Fibroblast of pulmonary artery (primary cell): ENCODE data around the gene OR6X1.

Experiments used
- DNase-seq: peaks from one replicate; pipeline ENCODE4 v3.0.0-alpha.2; 2010; ENCODE audit warnings: low read depth
- H3K4me3 ChIP-seq: replicated peaks from 2 replicates; pipeline ENCODE4 v1.5.1; 2011; ENCODE audit warnings: low read depth, mild to moderate bottlenecking, control low read depth, low read length, moderate library complexity
- CTCF ChIP-seq: IDR thresholded peaks from 2 replicates; pipeline ENCODE4 v1.5.1; 2011; ENCODE audit warnings: mild to moderate bottlenecking, control low read depth, low read length, inconsistent platforms; ENCODE audit errors: missing control alignments

Gene OR6X1

GRCh38 chr11:123773026-123773425 lies 18.7 kb upstream of the OR6X1 start:
- no peak overlapping the region for H3K4me3 ChIP-seq
- DNase-seq = no peak
- TF ChIP-seq CTCF = no peak

GRCh38 chr11:123771664-123772063 lies 17.3 kb upstream of the OR6X1 start:
- no peak for DNase-seq
- no peak for TF ChIP-seq CTCF
- no peak overlapping the region for H3K4me3 ChIP-seq

DNA sequence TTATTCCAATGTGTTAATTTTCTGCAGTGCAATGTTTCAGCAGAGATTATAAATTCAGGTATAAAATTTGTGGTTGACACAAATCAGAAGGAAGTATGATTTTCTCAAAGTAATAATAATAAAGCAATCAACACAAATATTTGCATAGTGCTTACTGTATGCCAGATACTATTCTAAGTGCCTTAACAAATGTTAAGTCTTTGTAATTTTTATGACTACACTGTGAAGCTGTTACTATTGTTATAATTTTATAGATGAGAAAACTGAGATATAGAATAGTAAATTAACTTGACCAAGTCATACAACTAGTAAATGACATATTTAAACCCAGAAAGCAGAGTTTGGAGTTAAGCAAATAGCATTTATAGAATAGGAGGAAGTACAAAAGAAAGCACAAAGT lies 16.4 kb upstream of the OR6X1 start:
- TF ChIP-seq CTCF = no peak
- H3K4me3 ChIP-seq = no peak overlapping the region
- no peak for DNase-seq

GRCh38 chr11:123765601-123766000 lies 11.3 kb upstream of the OR6X1 start:
- no peak for TF ChIP-seq CTCF
- no peak for DNase-seq
- no peak overlapping the region for H3K4me3 ChIP-seq

DNA sequence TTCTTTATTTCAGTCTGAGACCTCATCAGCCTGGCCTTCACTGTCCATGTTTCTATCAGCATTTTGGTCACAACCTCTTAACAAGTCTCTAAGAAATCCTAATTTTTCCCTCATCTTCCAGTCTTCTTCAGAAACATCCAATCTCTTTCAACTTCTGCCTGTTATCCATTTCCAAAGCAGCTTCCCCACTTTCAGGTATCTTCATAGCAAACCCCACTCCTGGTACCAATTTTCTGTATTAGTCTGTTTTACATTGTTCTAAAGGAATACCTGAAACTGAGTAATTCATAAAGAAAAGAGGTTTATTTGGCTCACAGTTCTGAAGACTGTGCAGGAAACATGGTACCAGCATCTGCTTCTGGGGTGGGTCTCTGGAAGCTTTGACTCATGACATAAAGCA lies 8.1 kb upstream of the OR6X1 start:
- no peak for DNase-seq
- no peak for TF ChIP-seq CTCF
- H3K4me3 ChIP-seq = no peak overlapping the region

- no peak for DNase-seq
- H3K4me3 ChIP-seq = no peak overlapping the region
- TF ChIP-seq CTCF = no peak
These were observed 6.6 kb upstream of the OR6X1 start for GRCh38 chr11:123760894-123761293.

DNA sequence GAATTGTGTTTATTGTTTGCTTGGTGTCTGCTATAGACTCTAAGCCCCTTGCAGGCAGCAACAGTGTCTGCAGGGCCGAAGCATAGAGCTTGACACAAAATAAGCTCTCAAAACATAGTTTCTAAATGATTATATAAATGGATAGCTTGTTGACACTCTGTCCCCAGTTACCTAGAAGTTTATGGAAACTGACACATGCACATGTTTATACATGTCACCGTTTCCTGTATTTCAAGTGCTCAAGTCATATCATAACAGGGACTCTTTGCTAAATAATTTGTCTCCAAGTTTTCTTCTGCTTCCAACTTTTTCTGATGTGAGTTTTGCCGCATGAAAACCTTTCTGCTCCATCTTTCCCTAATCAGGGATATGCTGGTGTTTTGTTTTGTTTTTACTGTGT lies 3.7 kb upstream of the OR6X1 start:
- no peak for TF ChIP-seq CTCF
- no peak overlapping the region for H3K4me3 ChIP-seq
- no peak for DNase-seq
